Smooth muscle cell (in vitro differentiated cells): ENCODE measurements around the gene ARMH3. TPM values are rescaled to one million over a fixed set of nuclear protein-coding genes. Genes with fewer than 3 reads are reported as not detected.

Source experiments
- DNase-seq: peaks from one replicate; lab custom pipeline; 2025; ENCODE audit not compliant: unreplicated experiment; lab: John Stamatoyannopoulos, UW
- H2AFZ ChIP-seq: fragments of 200-600 bp; sonication (generic); 2 replicates; pipeline ENCODE4 v1.6.0; 2016; ENCODE audit warnings: antibody characterized with exemption, low read depth, mild to moderate bottlenecking
- H3F3A ChIP-seq: fragments of 200-600 bp; sonication (generic); 2 replicates; pipeline ENCODE4 v1.6.0; 2017; ENCODE audit warnings: antibody characterized with exemption, low read depth
- H3K27ac ChIP-seq: fragments of 200-600 bp; sonication (generic); 2 replicates; pipeline ENCODE4 v1.5.1; 2016; ENCODE audit warnings: low read depth, mild to moderate bottlenecking
- H3K27me3 ChIP-seq: fragments of 200-600 bp; sonication (generic); 2 replicates; pipeline ENCODE4 v1.6.1; 2016; ENCODE audit warnings: low read depth, mild to moderate bottlenecking
- H3K36me3 ChIP-seq: fragments of 200-600 bp; sonication (generic); 2 replicates; pipeline ENCODE4 v1.5.1; 2016; ENCODE audit warnings: low read depth
- H3K4me1 ChIP-seq: fragments of 200-600 bp; sonication (generic); 2 replicates; pipeline ENCODE4 v1.5.1; 2016; ENCODE audit warnings: low read depth
- H3K4me2 ChIP-seq: fragments of 200-600 bp; sonication (generic); 2 replicates; pipeline ENCODE4 v1.6.0; 2016; ENCODE audit warnings: mild to moderate bottlenecking
- H3K4me3 ChIP-seq: fragments of 200-600 bp; sonication (generic); 2 replicates; pipeline ENCODE4 v1.5.1; 2016; ENCODE audit warnings: mild to moderate bottlenecking
- H3K79me2 ChIP-seq: fragments of 200-600 bp; sonication (generic); 2 replicates; pipeline ENCODE4 v1.6.0; 2016; ENCODE audit warnings: low read depth, mild to moderate bottlenecking
- H3K9ac ChIP-seq: fragments of 200-600 bp; sonication (generic); 2 replicates; pipeline ENCODE4 v1.6.0; 2016; ENCODE audit warnings: low read depth
- H3K9me3 ChIP-seq: fragments of 200-600 bp; sonication (generic); replicated peaks from 2 replicates; pipeline ENCODE4 v1.5.1; 2016; ENCODE audit warnings: low read depth
- H4K20me1 ChIP-seq: fragments of 200-600 bp; sonication (generic); 2 replicates; pipeline ENCODE4 v1.6.0; 2016; ENCODE audit warnings: low read depth
- WGBS: methylation state at CpG from one replicate; pipeline ENCODE4 v1.1.7; 2016; ENCODE audit warnings: low lambda C conversion rate; 5-methylcytosine and 5-hydroxymethylcytosine counted together
- polyA plus RNA-seq: library from polyadenylated mRNA; unstranded; fragments of >200 nt; fragmentation: Nextera tagmentation; extraction: Ambion mirVana; gene quantifications from 2 replicates; pipeline ENCODE4 v1.2.1, GENCODE V29; 2016
- total RNA-seq: library from RNA; depleted of rRNA; stranded (reverse); fragments of >200 nt; gene quantifications from 2 replicates; pipeline ENCODE4 v1.2.3, GENCODE V29; 2014
- TF ChIP-seq, protein P1 (sequence below): fragments of 200-600 bp; sonication (generic); IDR thresholded peaks from 2 replicates; pipeline ENCODE4 v1.5.1; 2017; ENCODE audit warnings: borderline replicate concordance, mild to moderate bottlenecking, antibody characterized with exemption; ENCODE audit not compliant: insufficient read depth, poor library complexity, severe bottlenecking

ARMH3 gene
- total and polyA plus RNA-seq, 2 experiments from 2014 or later = 7.6 to 10.8 TPM

DNA sequence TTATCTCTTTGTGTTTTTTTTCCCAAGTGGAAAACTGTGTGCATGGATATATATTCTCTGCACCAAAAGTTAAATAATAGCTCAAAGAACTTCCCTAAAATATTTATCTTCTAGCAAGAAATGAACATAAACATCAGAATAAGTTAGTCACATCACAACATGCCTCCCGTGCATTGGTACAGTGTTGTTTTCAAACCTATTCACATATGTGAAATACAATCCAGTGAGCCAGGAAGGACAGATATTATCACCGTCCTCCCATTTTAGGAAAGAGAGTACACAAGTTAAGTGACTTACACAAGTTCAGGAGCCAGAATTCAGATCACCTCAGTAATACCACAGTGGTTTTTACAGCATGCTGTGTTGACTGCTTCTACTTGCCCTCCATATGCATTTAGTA is 22.2 kb downstream of the ARMH3 start:
- WGBS = 97% methylated on average over 2 of the region's 2 CpGs
- H3K4me3 ChIP-seq = no peak overlapping the region
- H3K27me3 ChIP-seq = no peaks in the 10 kb centered on the region
- peaks cover 13% of the 10 kb centered on the region for H4K20me1 ChIP-seq
- H3F3A ChIP-seq = no peaks in the 10 kb centered on the region
- TF ChIP-seq, protein P1, sequence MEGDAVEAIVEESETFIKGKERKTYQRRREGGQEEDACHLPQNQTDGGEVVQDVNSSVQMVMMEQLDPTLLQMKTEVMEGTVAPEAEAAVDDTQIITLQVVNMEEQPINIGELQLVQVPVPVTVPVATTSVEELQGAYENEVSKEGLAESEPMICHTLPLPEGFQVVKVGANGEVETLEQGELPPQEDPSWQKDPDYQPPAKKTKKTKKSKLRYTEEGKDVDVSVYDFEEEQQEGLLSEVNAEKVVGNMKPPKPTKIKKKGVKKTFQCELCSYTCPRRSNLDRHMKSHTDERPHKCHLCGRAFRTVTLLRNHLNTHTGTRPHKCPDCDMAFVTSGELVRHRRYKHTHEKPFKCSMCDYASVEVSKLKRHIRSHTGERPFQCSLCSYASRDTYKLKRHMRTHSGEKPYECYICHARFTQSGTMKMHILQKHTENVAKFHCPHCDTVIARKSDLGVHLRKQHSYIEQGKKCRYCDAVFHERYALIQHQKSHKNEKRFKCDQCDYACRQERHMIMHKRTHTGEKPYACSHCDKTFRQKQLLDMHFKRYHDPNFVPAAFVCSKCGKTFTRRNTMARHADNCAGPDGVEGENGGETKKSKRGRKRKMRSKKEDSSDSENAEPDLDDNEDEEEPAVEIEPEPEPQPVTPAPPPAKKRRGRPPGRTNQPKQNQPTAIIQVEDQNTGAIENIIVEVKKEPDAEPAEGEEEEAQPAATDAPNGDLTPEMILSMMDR = no peak
- DNase-seq = no peak
- no peaks in the 10 kb centered on the region for H3K4me1 ChIP-seq
- no peak overlapping the region for H3K27ac ChIP-seq
- H3K79me2 ChIP-seq = no peaks in the 10 kb centered on the region
- H2AFZ ChIP-seq = no peak overlapping the region
- peaks cover 9% of the 10 kb centered on the region for H3K36me3 ChIP-seq
- H3K4me2 ChIP-seq = no peak overlapping the region
- no peak overlapping the region for H3K9ac ChIP-seq
- H3K9me3 ChIP-seq = no peaks in the 10 kb centered on the region

DNA sequence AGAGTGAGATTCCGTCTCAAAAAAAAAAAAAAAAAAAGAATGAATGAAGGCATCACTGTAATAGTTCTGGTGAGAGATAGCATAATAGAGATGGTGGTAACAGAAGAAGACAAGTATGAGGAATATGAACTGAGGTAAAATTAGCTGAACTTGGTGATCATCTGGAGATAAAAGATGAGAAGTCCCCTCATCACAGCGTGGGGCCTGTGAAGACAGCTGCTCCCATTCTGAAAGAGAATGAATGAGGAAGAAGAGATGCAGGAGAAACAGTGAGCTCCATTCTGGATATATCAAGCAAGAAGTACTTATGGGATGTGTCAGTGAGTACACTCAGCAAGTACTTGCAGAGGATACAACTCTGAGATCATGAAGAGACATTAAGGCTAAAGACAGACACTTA is 28.7 kb downstream of the ARMH3 start:
- H3K9ac ChIP-seq = no peak overlapping the region
- H3K9me3 ChIP-seq = no peaks in the 10 kb centered on the region
- H3K27ac ChIP-seq = no peak overlapping the region
- no peaks in the 10 kb centered on the region for H3F3A ChIP-seq
- DNase-seq = no peak
- no peaks in the 10 kb centered on the region for H3K4me1 ChIP-seq
- peaks cover 9% of the 10 kb centered on the region for H3K36me3 ChIP-seq
- no peak overlapping the region for H2AFZ ChIP-seq
- H4K20me1 ChIP-seq = no peaks in the 10 kb centered on the region
- TF ChIP-seq, protein P1 = no peak
- H3K4me2 ChIP-seq = no peak overlapping the region
- no peaks in the 10 kb centered on the region for H3K27me3 ChIP-seq
- WGBS = 96% methylated on average over 2 of the region's 2 CpGs
- no peaks in the 10 kb centered on the region for H3K79me2 ChIP-seq
- no peak overlapping the region for H3K4me3 ChIP-seq

DNA sequence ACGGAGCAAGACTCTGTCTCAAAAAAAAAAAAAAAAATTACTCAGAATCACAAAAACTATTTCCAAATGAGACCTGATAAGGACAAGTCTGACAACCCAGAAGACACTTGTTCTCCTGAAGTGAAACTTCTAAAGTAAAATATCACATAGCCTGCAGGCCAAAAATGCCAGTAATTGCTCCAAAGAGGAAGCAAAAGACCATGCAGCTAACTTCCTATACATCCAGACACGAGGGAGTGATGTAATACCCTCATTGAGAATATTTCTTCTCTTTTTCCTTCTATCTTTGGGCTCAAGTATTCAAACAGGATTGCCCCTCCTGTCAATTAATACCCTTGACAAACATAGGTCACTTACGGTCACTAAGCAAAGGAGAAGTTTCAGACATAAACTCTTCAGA is 31.2 kb downstream of the ARMH3 start:
- H3K36me3 ChIP-seq = peaks cover 4% of the 10 kb centered on the region
- no peaks in the 10 kb centered on the region for H3F3A ChIP-seq
- H3K9ac ChIP-seq = no peak overlapping the region
- H3K4me3 ChIP-seq = no peak overlapping the region
- H2AFZ ChIP-seq = no peak overlapping the region
- H4K20me1 ChIP-seq = no peaks in the 10 kb centered on the region
- H3K9me3 ChIP-seq = no peaks in the 10 kb centered on the region
- H3K4me2 ChIP-seq = no peak overlapping the region
- 97% methylated on average over 3 of the region's 3 CpGs for WGBS
- H3K27ac ChIP-seq = no peak overlapping the region
- no peaks in the 10 kb centered on the region for H3K79me2 ChIP-seq
- TF ChIP-seq, protein P1 = no peak
- H3K27me3 ChIP-seq = no peaks in the 10 kb centered on the region
- no peak for DNase-seq
- H3K4me1 ChIP-seq = no peaks in the 10 kb centered on the region

DNA sequence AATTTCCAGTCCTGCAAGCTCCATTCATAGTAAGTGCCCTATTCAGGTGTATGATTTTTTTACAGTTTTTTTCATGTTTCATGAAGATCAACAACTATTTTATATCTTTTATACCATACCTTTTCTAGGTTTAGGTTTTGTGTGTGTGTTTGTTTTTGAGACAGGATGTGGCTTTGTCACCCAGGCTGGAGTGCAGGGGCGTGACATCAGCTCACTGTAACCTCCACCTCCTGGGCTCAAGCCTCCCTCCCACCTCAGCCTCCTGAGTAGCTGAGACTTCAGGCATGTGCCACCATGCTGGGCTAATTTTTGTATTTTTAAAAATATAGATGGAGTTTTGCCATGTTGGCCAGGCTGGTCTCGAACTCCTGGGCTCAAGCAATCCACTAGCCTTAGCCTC is 35.0 kb downstream of the ARMH3 start:
- Histone ChIP-seq H3K27me3 (no peaks in the 10 kb centered on the region), H3K9ac (no peak overlapping the region), H3K4me2 (no peak overlapping the region), H2AFZ (no peak overlapping the region), H3K4me3 (no peak overlapping the region), H3K27ac (no peak overlapping the region), H3K4me1 (no peaks in the 10 kb centered on the region), H3K36me3 (peaks cover 4% of the 10 kb centered on the region), H3F3A (no peaks in the 10 kb centered on the region), H3K9me3 (no peaks in the 10 kb centered on the region), H3K79me2 (no peaks in the 10 kb centered on the region), H4K20me1 (no peaks in the 10 kb centered on the region)
- TF ChIP-seq, protein P1 = no peak
- no peak for DNase-seq
- 100% methylated on average over 2 of the region's 2 CpGs for WGBS
